HFF-Myc (cell line): ENCODE measurements around the gene ZNF215.
"Not testable (repeated sequence)": the region's sequence is repeated elsewhere in the genome, so short reads cannot be mapped to it uniquely, and the experiment has no call there.

Source experiments
- DNase-seq: peaks from one replicate; pipeline ENCODE4 v3.0.0-alpha.2; 2011; ENCODE audit warnings: low read depth; ENCODE audit errors: extremely low read depth
- H3K4me3 ChIP-seq: replicated peaks from 2 replicates; pipeline ENCODE4 v1.5.1; 2011; ENCODE audit warnings: low read depth, mild to moderate bottlenecking, control low read depth, low read length
- TF ChIP-seq, protein P1 (sequence below): IDR thresholded peaks from 2 replicates; pipeline ENCODE4 v1.5.1; 2012; ENCODE audit warnings: mild to moderate bottlenecking, low read depth, low read length, control low read depth; ENCODE audit errors: missing control alignments

ZNF215 gene

DNA sequence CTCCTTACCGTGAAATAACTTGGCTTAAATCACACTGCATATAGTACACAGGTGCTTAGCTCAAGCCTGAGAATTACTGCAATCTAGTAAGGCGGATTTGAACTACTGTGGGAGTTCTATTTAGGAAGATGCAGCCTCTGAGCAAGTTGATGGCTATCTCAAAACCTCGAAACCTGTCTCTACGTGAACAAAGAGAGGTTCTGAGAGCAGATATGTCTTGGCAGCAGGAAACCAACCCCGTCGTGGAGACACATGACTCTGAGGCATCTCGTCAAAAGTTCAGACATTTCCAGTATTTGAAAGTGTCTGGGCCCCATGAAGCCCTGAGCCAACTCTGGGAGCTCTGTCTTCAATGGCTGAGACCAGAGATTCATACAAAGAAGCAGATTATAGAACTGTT, 5.9 kb downstream of the ZNF215 start:
- DNase-seq, result no peak
- no peak overlapping the region for H3K4me3 ChIP-seq
- TF ChIP-seq, protein P1, sequence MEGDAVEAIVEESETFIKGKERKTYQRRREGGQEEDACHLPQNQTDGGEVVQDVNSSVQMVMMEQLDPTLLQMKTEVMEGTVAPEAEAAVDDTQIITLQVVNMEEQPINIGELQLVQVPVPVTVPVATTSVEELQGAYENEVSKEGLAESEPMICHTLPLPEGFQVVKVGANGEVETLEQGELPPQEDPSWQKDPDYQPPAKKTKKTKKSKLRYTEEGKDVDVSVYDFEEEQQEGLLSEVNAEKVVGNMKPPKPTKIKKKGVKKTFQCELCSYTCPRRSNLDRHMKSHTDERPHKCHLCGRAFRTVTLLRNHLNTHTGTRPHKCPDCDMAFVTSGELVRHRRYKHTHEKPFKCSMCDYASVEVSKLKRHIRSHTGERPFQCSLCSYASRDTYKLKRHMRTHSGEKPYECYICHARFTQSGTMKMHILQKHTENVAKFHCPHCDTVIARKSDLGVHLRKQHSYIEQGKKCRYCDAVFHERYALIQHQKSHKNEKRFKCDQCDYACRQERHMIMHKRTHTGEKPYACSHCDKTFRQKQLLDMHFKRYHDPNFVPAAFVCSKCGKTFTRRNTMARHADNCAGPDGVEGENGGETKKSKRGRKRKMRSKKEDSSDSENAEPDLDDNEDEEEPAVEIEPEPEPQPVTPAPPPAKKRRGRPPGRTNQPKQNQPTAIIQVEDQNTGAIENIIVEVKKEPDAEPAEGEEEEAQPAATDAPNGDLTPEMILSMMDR, result no peak

DNA sequence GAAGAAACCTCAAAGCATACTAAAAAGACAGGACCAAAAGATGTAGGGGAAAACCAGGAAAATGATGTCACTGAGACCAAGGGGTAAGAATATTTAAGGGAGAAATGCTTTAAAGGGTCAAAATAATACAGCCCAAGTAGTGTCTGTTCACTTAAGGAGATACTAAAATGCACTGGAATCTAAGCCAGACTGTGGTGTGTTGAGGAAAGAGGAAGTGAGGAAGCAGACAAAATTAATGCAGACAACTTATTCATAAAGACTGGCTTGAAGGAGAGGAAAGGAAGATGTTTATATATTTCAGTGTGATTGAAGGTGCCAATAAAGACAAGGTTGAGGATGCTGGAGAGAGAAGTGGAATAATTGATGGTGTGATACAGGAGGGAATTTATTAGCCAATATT, 15.7 kb downstream of the ZNF215 start:
- no peak for DNase-seq
- H3K4me3 ChIP-seq, result no peak overlapping the region
- TF ChIP-seq, protein P1, result no peak

DNA sequence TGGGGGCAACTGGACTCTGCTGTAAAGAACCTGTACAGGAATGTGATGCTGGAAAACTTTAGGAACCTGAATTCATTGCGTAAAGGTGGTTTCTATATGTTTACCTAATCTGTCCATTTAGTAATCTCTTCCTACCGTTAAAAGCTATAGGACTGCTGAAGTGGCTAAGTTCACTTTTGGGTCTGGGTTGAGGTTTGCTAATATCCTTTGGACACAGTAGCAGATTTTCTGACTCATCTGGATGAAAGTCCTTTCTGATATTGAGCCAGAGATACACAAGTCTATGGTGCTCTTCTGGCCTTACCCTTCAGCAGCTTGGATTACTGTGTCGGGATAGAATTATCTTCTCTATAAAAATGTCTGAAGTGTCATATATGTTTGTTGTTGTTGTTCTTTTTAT, 16.9 kb downstream of the ZNF215 start:
- no peak overlapping the region for H3K4me3 ChIP-seq
- no peak for DNase-seq
- TF ChIP-seq, protein P1, result no peak

DNA sequence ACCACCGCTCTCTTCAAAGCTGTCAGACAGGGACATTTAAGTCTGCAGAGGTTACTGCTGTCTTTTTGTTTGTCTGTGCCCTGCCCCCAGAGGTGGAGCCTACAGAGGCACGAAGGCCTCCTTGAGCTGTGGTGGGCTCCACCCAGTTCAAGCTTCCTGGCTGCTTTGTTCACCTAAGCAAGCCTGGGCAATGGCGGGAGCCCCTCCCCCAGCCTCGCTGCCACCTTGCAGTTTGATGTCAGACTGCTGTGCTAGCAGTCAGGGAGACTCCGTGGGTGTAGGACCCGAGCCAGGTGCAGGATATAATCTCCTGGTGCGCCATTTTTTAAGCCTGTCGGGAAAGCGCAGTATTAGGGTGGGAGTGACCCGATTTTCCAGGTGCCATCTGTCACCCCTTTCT, 28.0 kb downstream of the ZNF215 start:
- not testable (repeated sequence) for DNase-seq, H3K4me3 ChIP-seq

DNA sequence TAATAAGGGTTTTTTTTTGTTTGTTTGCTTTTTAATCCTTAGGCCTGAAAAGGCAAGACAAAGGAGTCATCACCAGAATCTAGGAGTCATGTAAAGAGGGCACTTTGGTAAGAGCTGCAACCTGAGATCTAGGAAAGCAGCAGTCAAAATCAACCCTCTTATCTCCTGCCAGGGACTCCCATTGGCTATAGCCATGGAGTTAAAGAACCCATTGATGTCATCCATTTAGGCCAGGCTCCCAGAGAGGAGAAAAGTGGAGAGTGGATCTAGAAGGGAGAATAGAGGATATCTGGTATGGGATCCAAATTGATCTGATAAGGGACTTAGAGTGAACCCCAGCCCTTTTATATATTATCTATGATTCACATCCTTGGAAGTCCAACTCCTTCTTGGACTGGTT, 35.9 kb downstream of the ZNF215 start:
- no peak for DNase-seq
- TF ChIP-seq, protein P1, result no peak
- H3K4me3 ChIP-seq, result no peak overlapping the region

DNA sequence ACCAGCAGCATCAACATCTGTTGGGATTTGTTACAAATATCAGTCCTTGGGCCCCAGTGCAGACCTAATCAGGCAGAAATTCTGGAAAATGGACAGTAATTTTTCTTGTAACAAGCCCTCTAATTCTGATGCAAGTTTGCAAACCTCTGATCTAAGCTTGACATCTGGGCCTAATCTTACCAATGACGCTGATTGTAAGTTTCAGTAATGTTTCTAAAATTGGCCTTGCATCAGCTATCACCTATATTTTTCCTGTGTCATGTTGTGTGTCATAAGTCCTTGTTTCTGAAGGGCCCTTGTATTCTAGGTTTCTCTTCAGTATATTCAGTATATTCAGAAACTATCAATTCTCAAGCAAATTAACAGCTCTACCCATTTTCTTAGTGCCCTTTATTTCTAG, 36.4 kb downstream of the ZNF215 start:
- TF ChIP-seq, protein P1, result no peak
- H3K4me3 ChIP-seq, result no peak overlapping the region
- DNase-seq, result no peak

DNA sequence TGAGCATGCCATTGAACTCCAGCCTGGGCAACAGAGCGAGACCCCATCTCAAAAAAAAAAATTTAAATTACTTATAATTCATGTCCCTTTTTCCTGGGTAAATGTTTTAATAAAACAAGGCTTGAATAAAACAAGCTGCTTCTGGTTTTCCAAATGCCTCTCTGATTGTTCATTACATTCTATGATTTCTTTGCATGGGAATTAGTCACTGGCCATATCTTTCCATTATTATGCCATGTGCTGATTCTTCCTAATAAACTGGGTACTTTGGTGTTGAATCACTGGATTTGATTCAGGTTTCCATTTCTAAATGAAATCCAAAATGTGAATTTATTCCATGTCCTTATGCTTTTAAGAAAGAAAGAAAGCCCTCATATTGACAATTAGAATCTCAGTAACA, 42.6 kb downstream of the ZNF215 start:
- DNase-seq, result no peak
- TF ChIP-seq, protein P1, result no peak

DNA sequence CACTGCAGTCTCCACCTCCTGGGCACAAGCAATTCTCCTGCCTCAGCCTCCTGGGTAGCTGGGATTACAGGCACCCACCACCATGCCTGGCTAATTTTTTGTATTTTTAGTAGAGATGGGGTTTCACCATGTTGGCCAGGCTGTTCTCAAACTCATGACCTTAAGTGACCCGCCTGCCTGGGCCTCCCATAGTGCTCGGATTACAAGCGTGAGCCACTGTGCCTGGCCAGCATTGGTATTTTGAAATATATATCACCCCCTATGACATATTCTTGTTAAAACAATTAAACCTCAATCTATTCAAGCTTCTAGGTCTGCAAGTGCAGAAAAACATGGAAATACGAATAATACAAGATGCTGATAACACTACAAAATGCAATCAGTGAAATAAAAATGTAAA, 43.6 kb downstream of the ZNF215 start:
- DNase-seq, H3K4me3 ChIP-seq: not testable (repeated sequence)

More for the DNA sequence above, 42.6 kb downstream of the ZNF215 start:
- H3K4me3 ChIP-seq, result no peak overlapping the region
